Stimulated activated CD4-positive, alpha-beta T cell treated with anti-CD3 and anti-CD28 coated beads, Interleukin-4, amount 100 ng/mL, for 24 hours (primary cell): Measurements from ENCODE around the gene C1QTNF6.

Source experiments
- DNase-seq: peaks from one replicate; pipeline ENCODE4 v3.0.0-alpha.2; 2020

C1QTNF6 gene

GRCh38 chr22:37223965-37224551 lies 36.0 kb upstream of the C1QTNF6 start:
- DNase-seq: peak; percentile 46

- peak; percentile 50 for DNase-seq
These were observed 34.5 kb upstream of the C1QTNF6 start for GRCh38 chr22:37222440-37222971.

GRCh38 chr22:37221424-37222333 lies 33.6 kb upstream of the C1QTNF6 start:
- DNase-seq: no peak

- DNase-seq: no peak
These were observed 32.5 kb upstream of the C1QTNF6 start for GRCh38 chr22:37220543-37220981.

- DNase-seq: no peak
These were observed 31.5 kb upstream of the C1QTNF6 start for GRCh38 chr22:37219533-37219932.

- peak; percentile 76 for DNase-seq
These were observed 30.8 kb upstream of the C1QTNF6 start for GRCh38 chr22:37218771-37219411.

GRCh38 chr22:37218399-37218770 lies 30.3 kb upstream of the C1QTNF6 start:
- no peak for DNase-seq

GRCh38 chr22:37215890-37216289 lies 27.8 kb upstream of the C1QTNF6 start:
- no peak for DNase-seq

GRCh38 chr22:37214731-37215030 lies 26.6 kb upstream of the C1QTNF6 start:
- no peak for DNase-seq

GRCh38 chr22:37213941-37214730 lies 26.1 kb upstream of the C1QTNF6 start:
- no peak for DNase-seq

- DNase-seq: no peak
These were observed 25.3 kb upstream of the C1QTNF6 start for GRCh38 chr22:37213218-37213855.

GRCh38 chr22:37212174-37212906 lies 24.3 kb upstream of the C1QTNF6 start, which contains the start of gene SSTR3:
SSTR3 (minus strand) TSS chr22:37212477; CDS start chr22:37207803, 4,674 bp downstream.
- no peak for DNase-seq

- no peak for DNase-seq
These were observed 23.8 kb upstream of the C1QTNF6 start for GRCh38 chr22:37211866-37212173.

- no peak for DNase-seq
These were observed 23.2 kb upstream of the C1QTNF6 start for GRCh38 chr22:37211075-37211865.

- DNase-seq: no peak
These were observed 22.2 kb upstream of the C1QTNF6 start for GRCh38 chr22:37210041-37210803.

- DNase-seq: no peak
These were observed 21.2 kb upstream of the C1QTNF6 start for GRCh38 chr22:37209140-37209845.

GRCh38 chr22:37208401-37209139 lies 20.5 kb upstream of the C1QTNF6 start:
- no peak for DNase-seq

GRCh38 chr22:37207981-37208380 lies 19.9 kb upstream of the C1QTNF6 start:
- no peak for DNase-seq
